ENCODE results near the gene KCNJ16. TPM values are rescaled to one million over a fixed set of nuclear protein-coding genes. Genes with fewer than 3 reads are reported as not detected.

The KCNJ16 gene
- total and polyA plus RNA-seq, 2 of the 13 experiments (the other 11 are each of a cell fraction or from before 2014, with no cell fraction given): not detected

DNA sequence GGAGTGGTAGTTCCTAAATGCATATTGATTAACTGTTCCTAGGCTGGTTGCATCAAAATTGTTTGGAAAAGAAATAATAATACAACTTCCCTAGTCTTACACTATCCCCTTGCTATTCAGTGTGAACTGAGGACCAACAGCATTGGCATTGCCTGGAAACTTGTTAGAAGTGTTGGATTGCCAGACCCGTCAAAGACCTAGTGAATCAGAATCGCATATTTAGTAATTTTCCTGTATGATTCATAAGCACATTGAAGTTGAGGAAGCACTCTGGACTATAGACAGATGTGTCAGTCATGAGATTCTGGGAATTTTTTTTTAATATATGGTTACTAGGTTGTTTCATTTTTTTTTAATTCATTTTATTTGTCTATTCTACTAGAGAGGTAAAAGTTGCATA, 34.7 kb upstream of the KCNJ16 start (continued):
- TF ChIP-seq, protein P1, sequence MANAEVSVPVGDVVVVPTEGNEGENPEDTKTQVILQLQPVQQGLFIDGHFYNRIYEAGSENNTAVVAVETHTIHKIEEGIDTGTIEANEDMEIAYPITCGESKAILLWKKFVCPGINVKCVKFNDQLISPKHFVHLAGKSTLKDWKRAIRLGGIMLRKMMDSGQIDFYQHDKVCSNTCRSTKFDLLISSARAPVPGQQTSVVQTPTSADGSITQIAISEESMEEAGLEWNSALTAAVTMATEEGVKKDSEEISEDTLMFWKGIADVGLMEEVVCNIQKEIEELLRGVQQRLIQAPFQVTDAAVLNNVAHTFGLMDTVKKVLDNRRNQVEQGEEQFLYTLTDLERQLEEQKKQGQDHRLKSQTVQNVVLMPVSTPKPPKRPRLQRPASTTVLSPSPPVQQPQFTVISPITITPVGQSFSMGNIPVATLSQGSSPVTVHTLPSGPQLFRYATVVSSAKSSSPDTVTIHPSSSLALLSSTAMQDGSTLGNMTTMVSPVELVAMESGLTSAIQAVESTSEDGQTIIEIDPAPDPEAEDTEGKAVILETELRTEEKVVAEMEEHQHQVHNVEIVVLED (CRISPR knock-in tag; IDR thresholded peaks at IDR 0.05; ENCODE audit: borderline replicate concordance): no peak
- no peak for TF ChIP-seq POLR2G (IDR thresholded peaks at IDR 0.05; ENCODE audit: low read depth, low read length)
- TF ChIP-seq ZFP82 (CRISPR knock-in tag; IDR thresholded peaks at IDR 0.05; ENCODE audit: borderline replicate concordance): no peak
- TF ChIP-seq JUN (CRISPR knock-in tag; IDR thresholded peaks at IDR 0.05): no peak
- TF ChIP-seq FIP1L1 (IDR thresholded peaks at IDR 0.05; ENCODE audit: borderline replicate concordance, insufficient read depth, low read depth, low read length): no peak

DNA sequence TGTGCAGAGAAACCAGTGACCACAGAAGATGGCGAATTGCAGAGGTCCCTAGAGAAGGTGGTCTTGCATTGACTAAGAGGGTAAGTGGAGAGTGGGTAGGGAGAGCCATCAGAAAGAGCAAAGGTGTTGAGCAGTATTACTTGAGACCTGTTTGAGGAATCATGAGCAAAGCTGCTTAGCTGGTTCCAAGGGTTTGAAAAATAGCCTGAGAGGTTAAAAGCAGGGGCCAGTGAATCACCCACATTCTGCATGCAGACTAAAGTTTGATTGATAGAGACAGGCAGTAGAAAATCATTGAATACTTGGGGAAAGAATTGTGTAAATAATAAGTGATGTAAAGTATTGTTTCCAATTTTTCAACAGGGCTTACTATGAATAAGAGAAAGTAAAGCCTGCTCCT, 34.0 kb upstream of the KCNJ16 start:
- WGBS (ENCODE audit: low lambda C conversion rate): 3% methylated on average over 1 of the region's 1 CpG
- H3K9me3 ChIP-seq (ENCODE audit: low read length): peaks cover 94% of the 10 kb centered on the region
- in situ Hi-C loops (cut with HindIII; ENCODE audit: extremely low pct_ligation_motif_present, low pct_unique_long_range_greater_than_20kb): no loop called here

More for the DNA sequence above, 34.0 kb upstream of the KCNJ16 start:
- H3K27ac ChIP-seq (ENCODE audit: extremely low read length, insufficient read depth, low read length): no peak overlapping the region
- BruUV-seq (replicated peaks): no TSS peak
- no peak overlapping the region for H3K4me2 ChIP-seq (ENCODE audit: low read depth, low read length)
- no peak overlapping the region for H3K4me3 ChIP-seq (replicated peaks in 1 of 3; ENCODE audit: insufficient read depth in 1 of 3, low read depth in 2 of 3, low read length in 3 of 3)
- H2AFZ ChIP-seq (ENCODE audit: low read length): no peak overlapping the region
- no peak overlapping the region for H3K9ac ChIP-seq (ENCODE audit: insufficient read depth, low read depth, low read length)
- ChIA-PET POLR2A (no interaction called here), CTCF (ENCODE audit: low intra/inter-chr PET ratio, low total read pairs) (no interaction called here)
- intact Hi-C loops (cut with micrococcal nuclease; ENCODE audit: unreplicated experiment): no loop called here
- no peaks in the 10 kb centered on the region for H3K4me1 ChIP-seq (ENCODE audit: insufficient read depth, low read length)
- no peak for ATAC-seq
- H3K27me3 ChIP-seq (ENCODE audit: control insufficient read depth in 1 of 2, insufficient read depth in 2 of 2, low read length in 2 of 2): no peaks in the 10 kb centered on the region
- FAIRE-seq: no peak
- H3K79me2 ChIP-seq (ENCODE audit: insufficient read depth, low read length): no peaks in the 10 kb centered on the region
- no peaks in the 10 kb centered on the region for H3K36me3 ChIP-seq (replicated peaks in 1 of 2; ENCODE audit: control insufficient read depth in 1 of 2, insufficient read depth in 2 of 2, low read length in 2 of 2)
- no peak for DNase-seq (ENCODE audit: low spot score)
- TF ChIP-seq, protein P2, sequence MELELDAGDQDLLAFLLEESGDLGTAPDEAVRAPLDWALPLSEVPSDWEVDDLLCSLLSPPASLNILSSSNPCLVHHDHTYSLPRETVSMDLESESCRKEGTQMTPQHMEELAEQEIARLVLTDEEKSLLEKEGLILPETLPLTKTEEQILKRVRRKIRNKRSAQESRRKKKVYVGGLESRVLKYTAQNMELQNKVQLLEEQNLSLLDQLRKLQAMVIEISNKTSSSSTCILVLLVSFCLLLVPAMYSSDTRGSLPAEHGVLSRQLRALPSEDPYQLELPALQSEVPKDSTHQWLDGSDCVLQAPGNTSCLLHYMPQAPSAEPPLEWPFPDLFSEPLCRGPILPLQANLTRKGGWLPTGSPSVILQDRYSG (CRISPR knock-in tag; IDR thresholded peaks at IDR 0.05): no peak
- TF ChIP-seq ZNF558 (CRISPR knock-in tag; IDR thresholded peaks at IDR 0.05; ENCODE audit: borderline replicate concordance): no peak
- TF ChIP-seq NFKB2 (CRISPR knock-in tag; IDR thresholded peaks at IDR 0.05; ENCODE audit: borderline replicate concordance): no peak
- H4K20me1 ChIP-seq (ENCODE audit: insufficient read depth, low read length): no peaks in the 10 kb centered on the region

Measured in HepG2 (cell line).